ELR (cell line): Measurements from ENCODE around the gene AKAP8.
"Not testable (repeated sequence)": the region's sequence is repeated elsewhere in the genome, so short reads cannot be mapped to it uniquely, and the experiment has no call there.

Experiments
- DNase-seq: peaks from one replicate; pipeline ENCODE4 v3.0.0-alpha.2; 2015; ENCODE audit warnings: low read depth

Gene AKAP8

DNA sequence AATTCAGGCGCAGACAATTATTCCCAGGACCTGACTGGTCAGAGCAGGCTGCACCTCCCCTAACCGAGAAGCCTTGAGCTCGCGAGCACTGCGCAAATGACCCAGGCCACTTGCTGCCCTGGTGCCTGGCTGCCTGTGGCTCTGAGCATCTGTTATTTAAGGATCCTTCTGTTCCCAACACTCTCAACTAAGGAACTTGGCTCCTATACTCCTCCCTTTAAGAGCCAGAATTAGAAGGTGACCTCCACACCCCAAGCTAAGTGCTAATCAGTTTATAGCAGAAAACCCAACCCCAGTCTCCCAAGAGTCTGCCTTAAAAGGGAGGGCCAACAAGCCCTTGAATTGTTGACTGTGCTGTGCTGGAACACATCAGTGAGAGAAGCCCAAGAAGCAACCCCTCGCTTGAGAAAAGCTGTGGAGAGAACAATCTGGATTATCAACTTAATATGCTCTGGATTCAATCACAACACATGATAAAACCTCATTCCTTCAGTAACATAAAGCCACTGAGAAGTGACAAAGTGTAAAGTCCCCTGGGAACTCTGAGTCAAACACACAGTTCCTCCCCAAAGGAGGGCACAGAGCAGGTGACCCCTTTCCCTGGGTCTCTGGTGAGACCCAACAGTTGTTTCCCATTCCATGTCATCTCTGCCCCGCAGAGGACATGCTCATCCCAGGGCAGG lies 24.7 kb upstream of the AKAP8 start:
- DNase-seq: no peak

DNA sequence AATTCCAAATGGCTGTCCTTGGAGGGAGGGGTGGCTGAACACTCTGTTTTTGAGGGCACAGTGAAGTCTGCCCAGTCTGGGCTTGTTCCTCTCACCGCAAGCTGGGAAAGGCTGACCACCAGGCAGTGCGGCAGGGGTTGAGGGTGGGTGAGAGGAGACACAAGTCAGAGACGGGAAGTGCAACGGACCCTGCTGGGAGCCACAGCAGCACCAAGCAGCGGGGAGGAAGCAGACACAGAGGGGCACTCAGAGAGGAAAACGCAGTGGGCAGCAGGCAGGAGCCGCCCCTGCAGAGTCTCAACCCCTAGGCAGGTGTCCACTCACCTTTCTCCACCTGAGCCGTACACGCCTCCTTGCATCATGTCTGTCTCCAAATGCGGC lies 23.6 kb upstream of the AKAP8 start:
- DNase-seq: no peak

DNA sequence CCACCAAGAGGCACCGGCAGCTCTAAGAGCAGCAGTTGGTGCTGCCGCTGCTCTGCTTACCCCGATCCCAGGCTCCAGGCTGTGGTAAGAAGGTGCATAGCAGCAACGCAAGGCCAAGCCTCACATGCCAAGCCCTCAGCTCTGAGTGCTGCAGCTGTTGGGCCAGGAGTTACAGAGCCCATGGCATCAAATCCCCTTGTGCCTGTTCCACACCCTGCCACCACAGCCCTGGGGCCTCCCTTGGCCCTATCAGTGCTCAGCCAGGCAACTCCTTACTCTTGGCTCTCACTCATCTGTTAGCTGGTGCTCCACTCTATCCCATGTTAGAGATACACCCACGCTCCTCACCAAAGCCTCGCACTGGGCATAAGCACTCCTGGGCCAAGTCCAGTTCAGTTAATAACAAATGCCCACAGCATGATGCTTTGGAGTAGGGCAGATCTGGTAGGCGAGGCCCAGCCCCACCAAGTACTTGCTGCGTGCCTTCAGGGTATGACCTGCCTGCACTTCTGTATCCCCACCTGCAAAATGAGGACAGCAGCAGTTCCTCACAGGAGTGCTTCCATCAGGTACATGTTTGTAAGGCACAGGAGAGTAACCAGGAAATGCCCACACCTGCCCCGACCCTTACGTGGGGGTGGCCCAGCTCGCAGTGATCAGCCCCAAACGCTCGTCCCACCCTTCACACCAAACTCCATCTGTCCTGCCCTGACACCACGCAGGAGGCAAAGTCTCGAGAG lies 23.0 kb upstream of the AKAP8 start:
- no peak for DNase-seq

DNA sequence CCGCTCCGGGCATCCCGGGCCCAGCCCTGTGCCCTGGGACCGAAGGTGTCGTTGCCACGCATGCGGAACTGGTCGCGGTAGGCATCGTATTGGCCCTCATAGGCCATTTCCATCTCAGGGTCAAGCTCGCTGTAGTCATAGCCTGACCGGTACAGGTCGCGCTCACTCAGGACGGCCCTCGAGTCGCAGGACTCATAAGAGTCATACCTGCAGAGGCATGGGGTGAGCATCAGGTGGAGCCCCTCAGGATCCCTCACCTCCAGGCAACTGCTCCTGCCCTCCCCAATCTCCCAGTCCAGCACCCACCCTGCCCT lies 21.8 kb upstream of the AKAP8 start:
- no peak for DNase-seq

DNA sequence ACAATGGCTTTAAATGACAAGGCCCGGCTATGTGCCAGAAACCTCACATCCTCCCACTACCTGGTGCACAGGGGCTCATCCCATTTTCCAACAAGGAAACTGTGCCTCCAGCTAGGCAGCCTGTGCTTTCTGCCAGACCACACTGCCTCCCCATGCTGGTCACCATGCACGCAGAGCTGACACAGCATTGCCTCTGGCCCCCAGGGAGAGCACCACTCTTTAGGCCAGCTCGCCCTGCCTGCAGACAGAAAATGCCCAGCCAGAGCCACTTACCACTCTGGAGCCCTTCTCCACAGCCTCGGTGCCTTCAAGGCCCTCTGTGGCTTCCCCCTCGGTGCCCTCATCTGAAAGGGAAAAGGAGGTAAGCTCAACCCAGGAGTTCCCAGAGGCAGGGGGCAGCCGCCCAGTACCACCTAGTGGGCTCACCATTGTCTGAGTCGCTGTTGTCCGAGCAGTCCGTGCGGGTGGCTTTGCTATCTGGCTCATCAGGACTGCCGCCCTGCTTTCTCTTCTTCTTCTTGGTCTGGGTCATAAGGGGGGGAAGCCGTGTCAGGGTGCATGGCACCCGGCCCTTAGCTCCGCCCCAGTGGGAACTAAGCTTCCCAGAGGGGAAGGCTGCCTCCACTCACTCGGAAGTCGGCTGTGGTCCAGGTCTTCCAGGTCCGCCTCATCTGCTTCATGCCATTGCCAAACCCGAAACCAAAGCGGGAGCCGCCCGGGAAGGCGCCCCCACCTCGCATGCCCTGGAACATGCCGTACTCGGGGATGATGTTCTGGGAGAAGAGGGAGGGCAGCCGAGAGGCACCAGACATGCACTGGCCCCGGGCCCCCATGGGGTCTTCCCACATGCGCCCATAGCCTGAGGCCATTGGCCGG lies 21.2 kb upstream of the AKAP8 start:
- no peak for DNase-seq

DNA sequence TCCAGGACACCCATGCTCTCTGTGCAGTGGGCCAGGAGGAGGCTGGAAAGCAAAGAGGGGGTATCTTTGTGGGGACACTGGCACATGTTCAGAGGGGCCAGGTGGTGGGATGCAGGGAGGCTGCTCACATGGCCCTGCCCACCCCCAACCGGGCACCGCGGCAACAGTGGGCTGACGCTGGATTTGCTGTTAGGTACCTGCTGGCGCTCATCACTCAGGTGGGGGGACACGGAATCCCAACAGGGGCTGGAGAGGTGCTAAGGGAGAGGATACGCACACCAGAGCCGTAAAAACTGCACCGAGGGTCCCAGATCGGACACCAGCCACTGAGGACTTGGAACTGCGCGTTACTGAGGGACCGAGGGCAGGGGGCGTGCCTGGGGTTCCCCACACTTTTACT lies 20.0 kb upstream of the AKAP8 start:
- no peak for DNase-seq

DNA sequence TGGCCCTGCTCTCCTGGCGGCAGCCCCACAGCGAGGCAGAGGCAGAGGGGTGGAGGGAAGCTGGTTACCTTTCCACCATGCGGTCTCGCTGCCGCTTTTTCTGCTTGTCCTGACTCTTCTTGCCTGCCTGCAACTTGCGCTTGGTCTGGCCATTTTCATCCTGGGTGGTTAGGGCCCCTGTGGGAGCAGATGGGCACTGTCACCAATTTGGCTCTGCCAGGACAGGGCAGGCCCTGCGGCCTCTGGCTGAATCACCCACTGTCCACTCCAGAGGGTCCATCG lies 19.6 kb upstream of the AKAP8 start:
- no peak for DNase-seq

DNA sequence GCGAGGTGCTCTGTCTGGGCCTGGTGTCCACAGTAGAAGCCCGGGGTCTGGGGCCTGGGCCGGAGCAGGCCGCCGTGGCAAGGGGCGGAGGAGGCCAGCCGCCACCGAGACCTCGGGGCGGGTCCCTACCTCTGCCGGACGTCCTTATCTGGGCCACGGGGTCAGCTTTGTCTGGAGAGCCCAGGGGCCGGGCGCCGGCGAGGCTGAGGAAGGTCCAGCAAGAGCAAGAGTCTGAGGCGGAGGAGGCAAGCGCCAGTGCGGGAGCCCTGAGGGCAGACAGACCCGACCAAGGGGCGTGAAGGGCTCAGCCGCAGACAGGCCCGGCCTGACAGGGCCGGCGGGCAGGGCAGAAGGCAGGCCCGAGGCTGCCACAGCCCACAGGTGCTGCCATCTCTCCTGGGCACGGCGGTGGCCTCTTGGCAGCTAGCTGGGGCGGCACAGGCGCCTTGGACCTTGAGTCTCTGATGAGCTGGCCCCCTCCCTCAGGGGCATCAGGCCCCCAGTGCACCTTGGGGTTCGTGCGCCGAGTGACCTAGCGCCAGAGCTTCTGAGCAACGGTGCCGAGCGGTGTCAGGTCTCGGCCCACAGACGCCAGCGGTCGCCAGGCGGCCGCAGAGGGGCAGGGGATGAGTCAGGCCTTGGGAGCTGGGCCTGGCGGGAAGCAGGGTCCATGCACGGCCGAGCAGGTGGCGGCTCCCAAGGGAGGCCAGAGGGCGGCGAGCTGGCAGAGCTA lies 19.1 kb upstream of the AKAP8 start:
- DNase-seq: no peak

DNA sequence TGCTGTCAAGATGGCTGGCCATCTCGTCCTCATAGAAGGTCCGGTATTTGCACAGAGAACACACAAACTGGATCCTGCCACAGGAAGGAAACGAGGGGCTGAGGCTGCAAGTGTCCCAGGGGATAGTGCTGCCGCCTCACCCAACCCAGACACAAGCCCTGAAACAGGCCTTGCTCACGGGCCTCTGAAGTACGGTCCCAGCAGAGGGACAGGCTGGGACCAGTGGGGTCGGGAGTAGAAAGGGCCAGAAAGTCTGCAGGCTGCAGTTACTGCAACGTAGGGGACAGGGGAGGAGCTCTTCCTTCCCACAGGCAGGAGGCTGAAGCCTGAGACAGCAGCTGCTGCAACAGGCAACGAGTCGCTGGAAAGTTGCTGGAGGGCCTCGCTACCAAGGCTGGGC lies 18.2 kb upstream of the AKAP8 start:
- DNase-seq: no peak

DNA sequence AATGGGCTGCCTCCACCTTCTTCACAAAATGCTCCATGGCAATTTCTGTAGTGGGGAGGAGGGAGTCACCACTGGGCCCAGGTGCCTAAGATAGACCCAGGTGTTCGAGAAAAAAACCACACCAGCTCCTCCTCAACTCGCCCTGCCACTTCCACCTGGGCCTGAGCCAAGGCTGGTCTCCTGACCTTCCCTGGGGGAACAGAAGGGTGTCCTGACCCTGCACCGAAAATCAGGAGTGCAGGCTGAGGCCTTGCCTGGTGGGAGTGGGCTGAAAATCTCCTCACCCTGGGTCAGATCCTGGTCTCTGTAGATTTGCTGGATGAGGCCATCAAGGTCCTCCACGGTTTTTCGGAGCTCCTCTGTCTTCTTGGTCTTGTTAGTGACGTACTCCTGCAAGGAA lies 17.6 kb upstream of the AKAP8 start:
- no peak for DNase-seq

DNA sequence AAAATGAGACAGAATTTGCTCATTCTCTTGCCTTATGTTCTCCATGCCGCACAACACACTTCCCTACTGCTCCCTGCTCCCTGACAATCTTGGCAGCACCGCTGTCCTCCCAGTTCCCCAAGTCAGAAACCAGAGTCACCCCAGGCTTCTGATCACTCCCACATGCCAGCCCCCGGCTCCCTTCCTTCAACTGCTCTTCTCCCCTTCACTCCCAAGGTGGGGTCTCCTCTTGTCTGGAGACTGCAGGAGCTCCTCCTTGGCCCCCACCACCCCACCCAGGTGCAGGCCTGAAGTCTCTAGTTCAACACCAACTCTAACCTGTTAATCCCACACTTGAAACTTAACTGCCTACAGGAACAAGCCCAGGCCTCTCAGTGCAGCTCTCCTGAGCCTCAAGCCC lies 16.8 kb upstream of the AKAP8 start:
- DNase-seq: no peak

DNA sequence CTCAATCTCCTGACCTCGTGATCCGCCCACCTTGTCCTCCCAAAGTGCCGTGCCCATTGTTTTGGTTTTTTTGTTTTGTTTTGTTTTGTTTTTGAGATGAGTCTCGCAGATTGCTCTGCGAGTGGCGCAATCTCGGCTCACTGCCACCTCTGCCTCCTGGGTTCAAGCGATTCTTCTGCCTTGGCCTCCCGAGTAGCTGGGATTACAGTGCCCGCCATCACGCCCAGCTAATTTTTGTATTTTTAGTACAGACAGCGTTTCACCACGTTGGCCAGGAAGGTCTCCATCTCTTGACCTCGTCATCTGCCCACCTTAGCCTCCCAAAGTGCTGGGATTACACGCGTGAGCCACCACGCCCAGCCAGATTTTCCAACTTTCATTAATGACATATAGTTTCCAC lies 15.7 kb upstream of the AKAP8 start:
- DNase-seq: not testable (repeated sequence)

DNA sequence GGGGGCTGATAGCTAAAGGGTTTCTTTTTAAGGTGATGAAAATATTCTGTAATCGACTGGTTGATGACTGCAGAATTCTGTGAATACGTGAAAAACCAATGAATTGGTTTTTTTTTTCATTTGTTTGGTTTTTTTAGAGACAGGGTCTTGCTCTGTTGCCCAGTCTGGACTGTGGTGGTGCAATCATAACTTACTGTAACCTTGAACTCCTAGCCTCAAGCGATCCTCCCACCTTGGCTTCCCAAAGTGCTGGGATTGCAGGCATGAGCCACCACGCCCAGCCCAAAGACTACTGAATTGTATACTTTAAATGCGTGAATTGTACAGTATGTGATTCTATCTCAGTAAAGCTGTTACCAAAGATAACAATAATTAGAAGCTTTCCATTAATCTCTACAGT lies 14.8 kb upstream of the AKAP8 start:
- no peak for DNase-seq

DNA sequence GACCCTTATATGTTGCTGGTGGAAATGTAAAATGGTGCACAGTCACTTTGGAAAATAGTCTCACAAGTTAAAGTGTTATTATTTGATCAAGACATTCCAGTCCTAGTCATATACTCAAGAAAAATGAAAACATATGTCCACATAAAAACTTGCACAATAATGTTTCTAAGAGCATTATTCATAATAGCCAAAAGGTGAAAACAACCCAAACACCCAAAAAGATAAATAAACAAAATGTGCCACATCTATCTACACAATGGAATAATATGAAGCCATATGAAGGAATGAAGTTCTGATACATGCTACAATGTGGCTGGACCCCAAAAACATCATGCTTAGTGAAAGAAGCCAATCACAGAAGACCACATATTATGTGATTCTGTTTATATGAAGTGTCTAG lies 14.4 kb upstream of the AKAP8 start:
- DNase-seq: no peak

DNA sequence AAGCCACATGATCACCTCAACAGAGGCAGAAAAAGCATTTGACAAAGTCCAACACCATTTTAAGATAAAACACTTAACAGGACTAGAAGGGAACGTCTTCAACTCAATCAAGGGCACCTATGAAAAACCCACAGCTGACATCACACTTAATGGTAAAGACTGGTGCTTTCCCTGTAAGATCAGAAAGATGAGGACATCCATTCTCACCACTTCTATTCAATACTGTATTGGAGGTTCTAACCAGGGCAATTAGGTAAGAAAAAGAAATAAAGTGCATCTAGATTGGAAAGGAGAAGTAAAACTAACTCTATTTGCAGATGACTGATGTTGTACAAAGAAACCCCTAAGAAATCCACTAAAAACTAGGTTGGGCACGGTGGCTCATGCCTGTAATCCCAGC lies 11.2 kb upstream of the AKAP8 start:
- DNase-seq: no peak

DNA sequence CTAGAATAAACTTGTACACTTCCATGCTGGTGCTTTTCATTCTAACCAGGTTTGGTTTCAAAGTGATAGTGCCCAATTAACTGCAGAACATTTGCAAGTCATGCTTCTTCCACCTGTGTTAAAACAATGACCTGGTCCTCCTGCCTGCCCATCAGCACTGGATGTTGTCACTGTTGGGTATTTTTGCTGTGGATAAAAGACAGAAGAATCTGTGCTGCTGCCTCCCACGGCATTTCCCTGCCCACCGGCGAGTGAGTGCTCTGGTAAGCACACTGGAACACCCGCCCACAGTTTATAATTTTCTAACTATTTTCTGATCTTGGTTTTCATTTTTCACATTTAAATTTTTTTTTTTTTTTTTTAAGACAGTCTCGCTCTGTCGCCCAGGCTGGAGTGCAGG lies 2.3 kb upstream of the AKAP8 start:
- no peak for DNase-seq

DNA sequence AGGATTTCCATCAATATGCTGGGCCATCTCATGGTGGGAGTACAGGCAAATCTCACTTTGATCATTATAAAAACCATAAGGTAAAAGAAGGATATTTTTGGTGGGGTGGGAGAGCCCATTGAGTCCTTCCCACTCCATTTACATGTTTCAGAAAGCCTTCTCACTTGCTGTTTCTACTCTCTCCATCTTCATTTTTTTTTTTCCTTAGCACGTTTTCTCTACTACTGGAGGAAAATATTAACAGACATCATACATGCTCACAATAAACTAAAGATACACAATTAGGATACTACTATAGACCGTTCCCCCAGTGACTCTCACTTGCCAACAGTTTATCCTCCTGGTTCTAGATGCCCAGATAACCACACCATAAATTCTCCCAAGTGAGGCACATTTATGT lies 1.8 kb upstream of the AKAP8 start:
- no peak for DNase-seq

DNA sequence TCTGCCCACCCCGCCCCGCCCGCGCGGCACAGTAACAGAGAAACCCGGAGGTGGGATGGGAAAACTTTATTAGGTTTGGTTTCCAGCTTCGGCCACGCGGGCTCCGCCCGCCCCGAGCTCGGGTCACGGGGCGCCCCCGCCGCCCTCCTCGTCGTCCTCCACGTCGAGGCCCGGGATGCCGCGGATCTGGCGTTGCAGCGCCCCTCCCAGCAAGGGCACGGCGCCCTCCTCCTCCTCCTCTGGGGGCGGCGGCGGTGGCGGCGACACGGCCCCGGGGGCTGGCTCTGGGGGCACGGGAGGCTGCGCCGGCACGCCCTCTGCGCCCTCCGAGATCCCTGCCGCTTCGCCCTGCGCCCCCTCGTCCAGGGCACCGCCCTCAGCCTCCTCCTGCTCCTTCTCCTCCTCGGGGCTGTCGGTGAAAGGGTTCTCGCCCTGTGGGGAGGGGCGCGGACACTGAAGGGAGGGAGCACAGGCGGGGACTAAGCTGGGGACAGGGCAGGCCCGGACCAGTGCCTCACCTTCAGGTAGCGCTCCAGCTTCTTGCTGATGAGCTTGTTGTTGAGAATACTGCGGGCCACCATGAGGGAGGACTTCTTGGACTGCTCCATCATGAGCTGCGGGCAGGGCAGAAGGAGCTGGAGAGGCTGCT lies 536 bp upstream of the AKAP8 start:
- peak; percentile 58 for DNase-seq

DNA sequence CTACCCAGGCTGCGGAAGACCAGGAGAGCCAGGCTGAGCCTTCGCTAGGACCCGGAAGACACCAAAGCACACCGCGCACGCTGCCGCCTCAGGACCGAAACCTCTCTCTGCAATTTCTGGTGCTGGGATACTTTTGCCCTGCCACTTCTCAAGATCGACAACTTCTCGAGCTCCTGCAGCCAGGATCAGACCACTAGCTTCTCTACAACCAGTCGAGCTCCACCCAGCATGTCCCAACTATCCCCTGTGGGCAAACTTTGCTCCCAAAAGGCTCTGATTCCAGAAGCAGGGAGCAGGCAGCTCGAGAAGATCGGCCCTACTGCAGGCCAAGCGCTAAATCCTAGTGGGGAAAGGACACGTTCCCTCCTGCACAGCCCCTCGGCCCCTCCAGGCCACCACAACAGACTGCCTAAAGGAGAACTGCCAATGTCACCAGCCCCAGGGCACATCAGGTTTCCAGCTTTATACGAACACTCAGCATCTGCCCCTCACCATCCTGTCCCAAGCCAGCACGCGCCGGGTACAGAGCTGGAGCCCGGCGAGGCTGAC lies 979 bp downstream of the AKAP8 start:
- DNase-seq: peak; percentile 67

DNA sequence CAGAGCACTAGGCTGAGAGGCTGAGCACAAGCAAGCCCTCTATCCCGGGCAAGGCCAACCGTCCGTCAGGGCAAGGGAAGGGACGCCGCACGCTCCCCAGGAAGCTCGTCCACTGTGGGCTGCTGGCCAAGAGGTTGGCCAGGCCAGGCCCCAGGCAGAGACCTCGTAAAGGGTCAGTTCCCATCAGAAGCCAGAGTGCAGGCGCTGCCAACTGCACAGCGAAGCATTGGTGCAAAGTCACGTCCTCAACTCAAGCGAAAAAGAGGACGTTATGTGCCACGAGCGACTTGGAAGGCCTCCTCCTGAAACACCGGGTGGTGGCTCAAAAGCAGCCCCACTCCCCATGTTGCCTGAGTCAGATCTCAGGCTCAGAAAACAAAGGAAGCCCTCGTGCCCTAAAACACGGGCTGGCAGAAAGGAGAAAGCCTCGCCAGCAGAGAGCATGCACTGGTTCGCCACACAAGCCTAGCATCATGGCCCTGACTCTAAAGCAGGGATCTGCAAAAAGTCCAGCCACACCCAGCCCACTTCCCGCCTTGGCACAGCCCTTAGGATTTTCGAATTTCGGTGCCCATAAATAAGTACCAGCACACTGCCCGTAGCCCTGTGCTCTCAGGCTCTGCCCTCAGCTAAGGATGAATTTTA lies 4.7 kb downstream of the AKAP8 start:
- DNase-seq: no peak

DNA sequence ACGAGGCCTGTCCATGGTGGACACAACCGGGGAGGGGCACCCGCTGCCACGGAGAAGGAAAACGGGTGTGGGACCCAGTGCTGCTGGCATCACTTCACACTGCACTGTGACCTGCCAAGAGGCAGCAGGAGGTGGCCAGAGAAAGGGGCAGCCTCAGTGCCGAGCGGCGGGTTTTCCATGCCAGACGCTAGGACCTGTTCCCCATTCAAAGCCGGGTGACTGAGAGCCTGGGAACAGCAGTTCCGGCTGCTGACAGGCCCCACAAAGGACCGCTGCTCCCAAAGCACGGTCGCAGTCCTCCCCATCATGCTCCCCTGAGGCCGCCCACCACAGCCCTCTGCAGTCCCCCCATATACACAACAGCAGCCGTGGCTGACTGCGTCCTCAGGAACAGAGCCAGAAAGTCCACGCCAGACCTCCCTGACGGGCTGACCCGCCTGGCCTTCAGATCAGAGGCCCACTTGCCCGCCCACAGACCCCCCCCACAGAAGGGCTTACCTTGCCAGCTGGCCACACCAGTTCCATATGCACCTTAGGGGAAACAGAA lies 5.4 kb downstream of the AKAP8 start:
- DNase-seq: no peak
